HepG2 (cell line): Measurements from ENCODE around the gene RPL3. TPM values are rescaled to one million over a fixed set of nuclear protein-coding genes. Genes with fewer than 3 reads are reported as not detected.

Source experiments
- ATF6 ChIP-seq: sonication (generic); formaldehyde crosslinking; conservative IDR thresholded peaks from 2 replicates; pipeline ENCODE4 v1.4.0; 2020; ENCODE audit warnings: missing genetic modification reagents
- ATRX ChIP-seq: sonication (generic); formaldehyde crosslinking; IDR thresholded peaks from 2 replicates; pipeline ENCODE4 v1.4.0; 2020; ENCODE audit warnings: missing genetic modification reagents, borderline replicate concordance
- E2F5 ChIP-seq: sonication (generic); formaldehyde crosslinking; conservative IDR thresholded peaks from 2 replicates; pipeline ENCODE4 v1.4.0; 2020; ENCODE audit warnings: missing genetic modification reagents
- EP300 ChIP-seq, 3 experiments: sonication (generic) in 1 of 3; formaldehyde crosslinking in 1 of 3; IDR thresholded peaks; 2 replicates each; pipeline versions ENCODE4 v1.5.1 to v1.6.1; 2011 to 2020; ENCODE audit warnings: low read depth in 2 of 3, low read length in 2 of 3, borderline replicate concordance in 1 of 3, improper control_type of control experiment in 1 of 3, mild to moderate bottlenecking in 1 of 3, missing genetic modification reagents in 1 of 3, moderate library complexity in 1 of 3
- MTERF4 ChIP-seq: sonication (generic); formaldehyde crosslinking; IDR thresholded peaks from 2 replicates; pipeline ENCODE4 v1.8.0; 2023; ENCODE audit warnings: mild to moderate bottlenecking, missing genetic modification reagents
- POLR2A ChIP-seq, 2 experiments: IDR thresholded peaks; 2 replicates each; pipeline ENCODE4 v1.6.1; 2011; ENCODE audit warnings: low read depth in 2 of 2, low read length in 2 of 2, mild to moderate bottlenecking in 1 of 2, moderate library complexity in 1 of 2; ENCODE audit not compliant: insufficient read depth in 1 of 2
- PREB ChIP-seq: sonication (generic); formaldehyde crosslinking; IDR thresholded peaks from 2 replicates; pipeline ENCODE4 v1.4.0; 2020; ENCODE audit warnings: missing genetic modification reagents
- SETDB1 ChIP-seq: sonication (generic); formaldehyde crosslinking; IDR thresholded peaks from 2 replicates; pipeline ENCODE4 v1.5.1; 2020; ENCODE audit warnings: missing genetic modification reagents, mild to moderate bottlenecking, borderline replicate concordance
- U2AF2 ChIP-seq: fragments of 200-400 bp; formaldehyde crosslinking; IDR thresholded peaks from 2 replicates; pipeline ENCODE4 v1.6.1; 2017; ENCODE audit warnings: low read depth, mild to moderate bottlenecking, low read length
- ZBTB8A ChIP-seq: sonication (generic); formaldehyde crosslinking; IDR thresholded peaks from 2 replicates; pipeline ENCODE4 v1.4.0; 2020; ENCODE audit warnings: mild to moderate bottlenecking, low read depth, missing genetic modification reagents, borderline replicate concordance
- ZNF275 ChIP-seq: sonication (generic); formaldehyde crosslinking; IDR thresholded peaks from 2 replicates; pipeline ENCODE4 v1.8.0; 2022; ENCODE audit warnings: missing genetic modification reagents, mild to moderate bottlenecking, inconsistent platforms, borderline replicate concordance
- ZNF414 ChIP-seq: sonication (generic); formaldehyde crosslinking; IDR thresholded peaks from 2 replicates; pipeline ENCODE4 v1.5.0; 2020; ENCODE audit warnings: missing genetic modification reagents
- ZNF431 ChIP-seq: sonication (generic); formaldehyde crosslinking; IDR thresholded peaks from 2 replicates; pipeline ENCODE4 v1.9.0; 2022; ENCODE audit warnings: missing genetic modification reagents, low read depth, mild to moderate bottlenecking, borderline replicate concordance
- ZNF687 ChIP-seq: sonication (generic); formaldehyde crosslinking; IDR thresholded peaks from 2 replicates; pipeline ENCODE4 v1.5.1; 2020; ENCODE audit warnings: mild to moderate bottlenecking, missing genetic modification reagents, moderate library complexity
- ZSCAN12 ChIP-seq: sonication (generic); formaldehyde crosslinking; IDR thresholded peaks from 2 replicates; pipeline ENCODE4 v1.9.0; 2021; ENCODE audit warnings: mild to moderate bottlenecking, missing genetic modification reagents
- polyA plus RNA-seq, 8 experiments: library from polyadenylated mRNA; depleted of rRNA in 3 of 8; stranded (reverse) in 7 of 8; unstranded in 1 of 8; fragments of >200 nt; fragmentation: Illumina TruSeq in 4 of 8; extraction: Trizol in 4 of 8; gene quantifications; 2 replicates each; pipeline versions ENCODE4 v1.2.1 to v1.2.3, GENCODE V29; 2011 to 2016; ENCODE audit warnings: low read depth in 4 of 8, missing spikeins in 1 of 8, mixed read lengths in 1 of 8; ENCODE audit not compliant: insufficient read depth in 1 of 8
- total RNA-seq, 5 experiments: library from RNA; depleted of rRNA; stranded (reverse); fragments of >200 nt; fragmentation: Illumina TruSeq; extraction: Trizol; gene quantifications; 2 replicates each; pipeline ENCODE4 v1.2.3, GENCODE V29; 2016; ENCODE audit warnings: low read depth in 1 of 5

Gene RPL3
- total and polyA plus RNA-seq, 2 of the 13 experiments (the other 11 are each of a cell fraction or from before 2014, with no cell fraction given) = 1,051 to 3,279 TPM

- TF ChIP-seq U2AF2 (no peak), ZNF275 (CRISPR knock-in tag) (no peak), MTERF4 (CRISPR knock-in tag) (0 out of 2 replicates have a peak, but pooled peaks have one; percentile 37), ZNF431 (CRISPR knock-in tag) (no peak), E2F5 (CRISPR knock-in tag) (no peak), POLR2A (IDR thresholded peaks at IDR 0.05; ENCODE audit: insufficient read depth in 1 of 2, low read depth in 2 of 2, low read length in 2 of 2) (peak in 1 of 2 experiments; percentile 30; a peak in 1 of 4 replicates), EP300 (IDR thresholded peaks at IDR 0.05; ENCODE audit: low read depth in 2 of 2, low read length in 2 of 2) (no peak), EP300 (CRISPR knock-in tag; IDR thresholded peaks at IDR 0.05; ENCODE audit: borderline replicate concordance) (no peak), SETDB1 (no peak), ZBTB8A (CRISPR knock-in tag) (no peak), ZSCAN12 (no peak), PREB (CRISPR knock-in tag) (no peak), ZNF414 (CRISPR knock-in tag) (no peak), ZNF687 (CRISPR knock-in tag) (0 out of 2 replicates have a peak, but pooled peaks have one; percentile 7), ATF6 (CRISPR knock-in tag) (no peak), ATRX (no peak)
Measured at GRCh38 chr22:39313258-39314001, 6.0 kb downstream of the RPL3 start (continued).
